Adrenal gland (tissue), 5 donors: ENCODE measurements around the gene POMGNT1.

Source experiments
- CTCF ChIP-seq, 6 experiments: fragments of 450-650 bp in 4 of 6; fragments of 200-600 bp in 2 of 6; sonication (generic) in 1 of 6; IDR thresholded peaks; 1 replicate in 5 of 6; 2 replicates in 1 of 6; pipeline versions ENCODE4 v1.5.1 to v1.8.0; 2016 to 2021; ENCODE audit warnings: antibody characterized with exemption in 6 of 6, mild to moderate bottlenecking in 2 of 6, moderate library complexity in 1 of 6
- POLR2A ChIP-seq, 2 donors: fragments of 450-650 bp; IDR thresholded peaks; one replicate each; pipeline ENCODE4 v1.6.1; 2017; ENCODE audit warnings: antibody characterized with exemption in 2 of 2, mild to moderate bottlenecking in 2 of 2, moderate library complexity in 1 of 2
- donor health status: DM: no; HTN: no; CAD: no.

- TF ChIP-seq CTCF (IDR thresholded peaks at IDR 0.05) (no peak), POLR2A (IDR thresholded peaks at IDR 0.05) (no peak)
Observed at GRCh38 chr1:46218443-46218842, 20.2 kb upstream of the POMGNT1 start.
